MM.1S (cell line): ENCODE data around the gene ASGR1.

Experiments
- EZH2 ChIP-seq: fragments of 300-600 bp; sonication (generic); optimal IDR thresholded peaks from 2 replicates; pipeline ENCODE3; 2017; ENCODE audit warnings: low read depth, mild to moderate bottlenecking, antibody characterized with exemption, low read length, mixed read lengths
- TF ChIP-seq, protein P1 (sequence below): fragments of 300-600 bp; sonication (generic); IDR thresholded peaks from 2 replicates; pipeline ENCODE4 v1.5.1; 2016; ENCODE audit warnings: antibody characterized with exemption, low read length, mixed read lengths

DNA sequence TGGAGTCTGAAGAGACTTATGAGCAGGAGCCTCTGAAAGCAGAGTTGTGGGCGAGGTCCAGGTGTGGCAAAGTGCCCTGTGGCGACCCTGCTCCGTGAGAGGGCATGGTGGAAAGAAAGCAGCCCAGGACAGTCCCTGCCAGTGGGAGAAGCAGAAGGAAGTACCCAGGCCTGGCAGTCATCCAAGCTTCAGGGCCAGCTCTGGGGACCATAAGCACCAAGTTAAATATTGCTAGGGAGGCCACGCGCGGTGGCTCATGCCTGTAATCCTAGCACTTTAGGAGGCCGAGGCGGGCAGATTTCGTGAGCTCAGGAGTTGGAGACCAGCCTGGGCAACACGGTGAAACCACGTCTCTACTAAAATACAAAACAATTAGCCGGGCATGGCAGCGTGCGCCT lies 4.9 kb upstream of the ASGR1 start:
- TF ChIP-seq, protein P1, sequence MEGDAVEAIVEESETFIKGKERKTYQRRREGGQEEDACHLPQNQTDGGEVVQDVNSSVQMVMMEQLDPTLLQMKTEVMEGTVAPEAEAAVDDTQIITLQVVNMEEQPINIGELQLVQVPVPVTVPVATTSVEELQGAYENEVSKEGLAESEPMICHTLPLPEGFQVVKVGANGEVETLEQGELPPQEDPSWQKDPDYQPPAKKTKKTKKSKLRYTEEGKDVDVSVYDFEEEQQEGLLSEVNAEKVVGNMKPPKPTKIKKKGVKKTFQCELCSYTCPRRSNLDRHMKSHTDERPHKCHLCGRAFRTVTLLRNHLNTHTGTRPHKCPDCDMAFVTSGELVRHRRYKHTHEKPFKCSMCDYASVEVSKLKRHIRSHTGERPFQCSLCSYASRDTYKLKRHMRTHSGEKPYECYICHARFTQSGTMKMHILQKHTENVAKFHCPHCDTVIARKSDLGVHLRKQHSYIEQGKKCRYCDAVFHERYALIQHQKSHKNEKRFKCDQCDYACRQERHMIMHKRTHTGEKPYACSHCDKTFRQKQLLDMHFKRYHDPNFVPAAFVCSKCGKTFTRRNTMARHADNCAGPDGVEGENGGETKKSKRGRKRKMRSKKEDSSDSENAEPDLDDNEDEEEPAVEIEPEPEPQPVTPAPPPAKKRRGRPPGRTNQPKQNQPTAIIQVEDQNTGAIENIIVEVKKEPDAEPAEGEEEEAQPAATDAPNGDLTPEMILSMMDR: no peak
- TF ChIP-seq EZH2: no peak
